ENCODE results near the gene NKTR. TPM values are rescaled to one million over a fixed set of nuclear protein-coding genes. Genes with fewer than 3 reads are reported as not detected.

The NKTR gene
- total RNA-seq, 1 donor, result 80.3 TPM

DNA sequence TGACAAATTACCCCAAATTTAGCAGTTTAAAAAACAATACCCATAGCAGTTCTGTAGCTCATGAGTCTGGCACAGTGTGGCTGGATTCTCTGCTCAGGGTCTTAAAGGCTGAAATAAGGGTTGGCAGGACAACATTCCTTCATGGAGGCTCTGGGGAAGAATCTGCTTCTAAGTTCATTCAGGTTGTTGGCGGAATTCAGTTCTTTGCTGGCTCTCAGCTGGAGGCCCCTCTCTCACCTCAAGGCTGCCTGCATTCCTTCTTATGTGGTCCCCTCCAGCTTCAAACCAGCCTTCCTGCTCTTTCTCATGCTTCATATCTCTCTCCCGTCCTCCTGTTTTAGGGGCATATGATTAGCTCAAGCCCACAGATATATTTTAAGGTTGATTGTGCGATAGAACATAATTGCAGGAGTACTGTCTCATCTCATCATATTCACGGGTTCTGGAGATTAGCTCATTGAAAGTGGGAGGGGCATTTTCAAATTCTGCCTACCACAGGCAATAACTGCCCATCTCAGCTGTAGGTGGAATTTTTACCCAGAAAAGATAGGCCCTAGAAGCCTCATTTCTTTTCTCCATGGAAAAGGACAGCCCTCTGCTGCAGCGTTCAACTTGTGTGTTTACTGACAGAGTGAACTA lies 47.5 kb downstream of the NKTR start:
- no peak overlapping the region for H3K27ac ChIP-seq (ENCODE audit: low read depth, low read length)
- H3K36me3 ChIP-seq (ENCODE audit: insufficient read depth, low read length), result peaks cover 63% of the 10 kb centered on the region
- no peaks in the 10 kb centered on the region for H3K9me3 ChIP-seq (ENCODE audit: low read depth, low read length)
- H4K20me1 ChIP-seq (ENCODE audit: insufficient read depth, low read length), result peaks cover 39% of the 10 kb centered on the region
- peaks cover 38% of the 10 kb centered on the region for H3K4me1 ChIP-seq (ENCODE audit: insufficient read depth, low read length)
- H3K4me2 ChIP-seq (ENCODE audit: insufficient read depth, low read length), result no peak overlapping the region
- no peak overlapping the region for H2AFZ ChIP-seq (ENCODE audit: low read length)
- H3K4me3 ChIP-seq (ENCODE audit: insufficient read depth, low read length), result no peak overlapping the region
- peaks cover 58% of the 10 kb centered on the region for H3K79me2 ChIP-seq (ENCODE audit: insufficient read depth, low read length)
- H3K27me3 ChIP-seq (ENCODE audit: insufficient read depth, low read length), result no peaks in the 10 kb centered on the region
- TF ChIP-seq, protein P1, sequence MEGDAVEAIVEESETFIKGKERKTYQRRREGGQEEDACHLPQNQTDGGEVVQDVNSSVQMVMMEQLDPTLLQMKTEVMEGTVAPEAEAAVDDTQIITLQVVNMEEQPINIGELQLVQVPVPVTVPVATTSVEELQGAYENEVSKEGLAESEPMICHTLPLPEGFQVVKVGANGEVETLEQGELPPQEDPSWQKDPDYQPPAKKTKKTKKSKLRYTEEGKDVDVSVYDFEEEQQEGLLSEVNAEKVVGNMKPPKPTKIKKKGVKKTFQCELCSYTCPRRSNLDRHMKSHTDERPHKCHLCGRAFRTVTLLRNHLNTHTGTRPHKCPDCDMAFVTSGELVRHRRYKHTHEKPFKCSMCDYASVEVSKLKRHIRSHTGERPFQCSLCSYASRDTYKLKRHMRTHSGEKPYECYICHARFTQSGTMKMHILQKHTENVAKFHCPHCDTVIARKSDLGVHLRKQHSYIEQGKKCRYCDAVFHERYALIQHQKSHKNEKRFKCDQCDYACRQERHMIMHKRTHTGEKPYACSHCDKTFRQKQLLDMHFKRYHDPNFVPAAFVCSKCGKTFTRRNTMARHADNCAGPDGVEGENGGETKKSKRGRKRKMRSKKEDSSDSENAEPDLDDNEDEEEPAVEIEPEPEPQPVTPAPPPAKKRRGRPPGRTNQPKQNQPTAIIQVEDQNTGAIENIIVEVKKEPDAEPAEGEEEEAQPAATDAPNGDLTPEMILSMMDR (IDR thresholded peaks at IDR 0.05; ENCODE audit: extremely low read depth, low read depth, low read length), result no peak
- no peak for DNase-seq (ENCODE audit: insufficient read length, low spot score, missing footprints)

DNA sequence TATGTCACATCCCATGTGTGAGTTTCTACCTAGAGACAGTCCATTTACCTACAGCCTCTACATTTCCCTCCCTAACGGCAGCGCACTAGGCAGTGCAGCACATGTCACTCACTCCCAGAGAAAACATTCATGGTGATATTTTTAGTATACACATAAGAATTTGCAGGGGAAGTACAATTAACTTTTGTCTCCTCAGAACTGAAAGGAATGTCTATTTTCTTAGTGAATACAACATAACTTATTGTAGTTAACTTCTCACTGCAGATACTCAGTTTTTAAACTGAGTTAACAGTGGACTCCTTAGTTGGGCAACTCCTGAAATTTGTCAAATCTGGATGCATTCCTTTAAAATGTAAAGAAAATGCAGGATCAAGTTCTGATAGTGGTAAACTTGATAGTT lies 48.5 kb downstream of the NKTR start:
- H3K36me3 ChIP-seq (ENCODE audit: insufficient read depth, low read length), result peaks cover 53% of the 10 kb centered on the region
- no peak overlapping the region for H2AFZ ChIP-seq (ENCODE audit: low read length)
- no peaks in the 10 kb centered on the region for H3K27me3 ChIP-seq (ENCODE audit: insufficient read depth, low read length)
- peaks cover 58% of the 10 kb centered on the region for H3K79me2 ChIP-seq (ENCODE audit: insufficient read depth, low read length)
- DNase-seq (ENCODE audit: insufficient read length, low spot score, missing footprints), result no peak
- H3K4me3 ChIP-seq (ENCODE audit: insufficient read depth, low read length), result no peak overlapping the region
- no peak overlapping the region for H3K4me2 ChIP-seq (ENCODE audit: insufficient read depth, low read length)
- TF ChIP-seq, protein P1 (IDR thresholded peaks at IDR 0.05; ENCODE audit: extremely low read depth, low read depth, low read length), result no peak
- peaks cover 36% of the 10 kb centered on the region for H4K20me1 ChIP-seq (ENCODE audit: insufficient read depth, low read length)
- H3K4me1 ChIP-seq (ENCODE audit: insufficient read depth, low read length), result peaks cover 46% of the 10 kb centered on the region
- H3K27ac ChIP-seq (ENCODE audit: low read depth, low read length), result no peak overlapping the region
- no peaks in the 10 kb centered on the region for H3K9me3 ChIP-seq (ENCODE audit: low read depth, low read length)

DNA sequence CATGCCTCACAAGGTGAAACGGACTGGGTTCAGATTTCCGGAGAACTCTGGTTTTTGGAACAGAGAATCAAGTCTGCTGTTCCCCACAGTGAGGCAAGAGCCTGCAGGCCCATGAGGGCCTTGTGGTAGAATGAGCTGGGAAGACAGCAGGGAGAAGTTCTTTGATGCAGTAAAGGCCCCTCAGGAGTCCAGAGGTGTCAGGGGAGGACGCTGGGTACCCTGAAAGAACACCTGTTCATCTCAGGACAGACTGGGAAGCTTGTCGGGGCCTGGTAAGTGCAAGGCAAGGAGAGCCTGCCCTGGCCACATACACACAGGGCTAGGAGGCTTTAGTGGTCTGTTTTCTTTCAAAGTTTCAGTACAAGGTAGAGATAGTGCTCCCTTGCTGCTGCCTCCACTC lies 49.3 kb downstream of the NKTR start:
- H3K36me3 ChIP-seq (ENCODE audit: insufficient read depth, low read length), result peaks cover 45% of the 10 kb centered on the region
- no peak overlapping the region for H3K27ac ChIP-seq (ENCODE audit: low read depth, low read length)
- TF ChIP-seq, protein P1 (IDR thresholded peaks at IDR 0.05; ENCODE audit: extremely low read depth, low read depth, low read length), result no peak
- H3K4me1 ChIP-seq (ENCODE audit: insufficient read depth, low read length), result peaks cover 47% of the 10 kb centered on the region
- no peak for DNase-seq (ENCODE audit: insufficient read length, low spot score, missing footprints)
- H3K4me2 ChIP-seq (ENCODE audit: insufficient read depth, low read length), result no peak overlapping the region
- no peaks in the 10 kb centered on the region for H3K27me3 ChIP-seq (ENCODE audit: insufficient read depth, low read length)
- H3K79me2 ChIP-seq (ENCODE audit: insufficient read depth, low read length), result peaks cover 57% of the 10 kb centered on the region
- H2AFZ ChIP-seq (ENCODE audit: low read length), result no peak overlapping the region
- H3K4me3 ChIP-seq (ENCODE audit: insufficient read depth, low read length), result no peak overlapping the region
- H3K9me3 ChIP-seq (ENCODE audit: low read depth, low read length), result no peaks in the 10 kb centered on the region
- peaks cover 36% of the 10 kb centered on the region for H4K20me1 ChIP-seq (ENCODE audit: insufficient read depth, low read length)

DNA sequence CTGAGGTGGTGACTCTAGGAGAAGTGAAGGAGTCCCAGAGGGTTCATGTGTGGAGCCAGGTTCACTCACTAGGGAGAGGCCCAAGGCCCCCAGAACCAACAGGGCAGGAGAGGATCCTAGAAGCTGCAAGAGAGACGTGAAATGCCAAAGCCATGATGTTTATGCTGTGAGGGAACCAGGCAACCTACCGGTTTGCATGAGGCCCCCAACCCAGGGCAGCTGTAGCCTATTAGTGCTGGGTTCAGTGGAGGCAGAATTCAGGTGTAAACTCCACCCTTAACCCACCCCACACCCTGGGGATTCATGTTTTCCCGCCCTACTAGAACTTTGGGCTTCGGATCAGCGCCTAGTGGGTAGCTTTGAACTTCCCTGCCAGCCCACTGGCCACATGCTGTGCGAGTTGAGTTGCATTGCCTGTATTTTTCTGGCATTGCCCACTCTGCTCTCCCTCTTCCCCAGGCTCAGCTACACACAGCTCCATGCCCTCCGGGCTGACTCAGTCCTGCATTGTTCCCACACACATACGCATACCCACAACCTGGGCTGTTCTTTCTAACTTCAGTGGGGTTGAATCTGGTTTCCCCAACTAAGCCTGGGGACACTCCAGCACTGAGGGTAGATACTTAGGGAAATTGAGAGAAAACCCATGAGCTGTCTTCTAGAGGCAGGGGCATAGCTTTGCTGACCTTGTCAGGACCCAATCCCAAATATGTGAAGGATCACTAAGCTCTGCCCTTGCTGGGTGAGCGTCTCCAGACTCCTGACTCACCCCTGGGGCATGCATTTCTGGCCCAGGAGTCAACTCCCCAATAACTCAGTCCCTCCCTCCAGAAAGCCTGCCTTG lies 51.0 kb downstream of the NKTR start:
- Histone ChIP-seq H3K9me3 (ENCODE audit: low read depth, low read length) (no peaks in the 10 kb centered on the region), H3K4me2 (ENCODE audit: insufficient read depth, low read length) (peak overlapping the region; percentile 95), H3K4me3 (ENCODE audit: insufficient read depth, low read length) (peak overlapping the region; percentile 90), H3K27me3 (ENCODE audit: insufficient read depth, low read length) (no peaks in the 10 kb centered on the region), H3K79me2 (ENCODE audit: insufficient read depth, low read length) (peaks cover 69% of the 10 kb centered on the region), H3K27ac (ENCODE audit: low read depth, low read length) (peak overlapping the region; percentile 86), H3K4me1 (ENCODE audit: insufficient read depth, low read length) (peaks cover 63% of the 10 kb centered on the region), H2AFZ (ENCODE audit: low read length) (peak overlapping the region; percentile 32), H4K20me1 (ENCODE audit: insufficient read depth, low read length) (peaks cover 49% of the 10 kb centered on the region), H3K36me3 (ENCODE audit: insufficient read depth, low read length) (peaks cover 29% of the 10 kb centered on the region)
- DNase-seq (ENCODE audit: insufficient read length, low spot score, missing footprints), result peak; percentile 97
- TF ChIP-seq, protein P1 (IDR thresholded peaks at IDR 0.05; ENCODE audit: extremely low read depth, low read depth, low read length), result no peak
